ENCODE data around the gene GAN.
"Not testable (repeated sequence)": the region's sequence is repeated elsewhere in the genome, so short reads cannot be mapped to it uniquely, and the experiment has no call there.

Gene GAN

GRCh38 chr16:81401035-81401950, 86.5 kb downstream of the GAN start:
- no peak for DNase-seq

DNA sequence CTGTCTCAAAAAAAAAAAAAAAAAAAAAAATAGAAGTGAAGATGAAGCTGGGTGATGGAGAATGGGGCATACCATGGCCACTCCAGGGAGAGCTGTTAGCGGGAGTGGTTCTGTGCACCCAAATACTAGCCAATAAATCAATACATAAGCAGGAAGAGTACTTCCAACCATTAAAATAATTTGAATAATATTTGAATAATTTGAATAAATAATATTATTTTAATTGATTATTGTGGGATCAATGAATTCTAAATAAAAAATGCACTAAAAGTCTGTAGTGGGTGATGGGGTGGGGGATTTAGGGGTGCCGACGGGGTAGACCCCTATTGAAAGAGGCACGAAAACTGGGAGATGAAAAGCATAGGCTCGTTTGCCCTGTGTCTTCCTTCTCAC, 88.4 kb downstream of the GAN start:
- DNase-seq, result no peak

DNA sequence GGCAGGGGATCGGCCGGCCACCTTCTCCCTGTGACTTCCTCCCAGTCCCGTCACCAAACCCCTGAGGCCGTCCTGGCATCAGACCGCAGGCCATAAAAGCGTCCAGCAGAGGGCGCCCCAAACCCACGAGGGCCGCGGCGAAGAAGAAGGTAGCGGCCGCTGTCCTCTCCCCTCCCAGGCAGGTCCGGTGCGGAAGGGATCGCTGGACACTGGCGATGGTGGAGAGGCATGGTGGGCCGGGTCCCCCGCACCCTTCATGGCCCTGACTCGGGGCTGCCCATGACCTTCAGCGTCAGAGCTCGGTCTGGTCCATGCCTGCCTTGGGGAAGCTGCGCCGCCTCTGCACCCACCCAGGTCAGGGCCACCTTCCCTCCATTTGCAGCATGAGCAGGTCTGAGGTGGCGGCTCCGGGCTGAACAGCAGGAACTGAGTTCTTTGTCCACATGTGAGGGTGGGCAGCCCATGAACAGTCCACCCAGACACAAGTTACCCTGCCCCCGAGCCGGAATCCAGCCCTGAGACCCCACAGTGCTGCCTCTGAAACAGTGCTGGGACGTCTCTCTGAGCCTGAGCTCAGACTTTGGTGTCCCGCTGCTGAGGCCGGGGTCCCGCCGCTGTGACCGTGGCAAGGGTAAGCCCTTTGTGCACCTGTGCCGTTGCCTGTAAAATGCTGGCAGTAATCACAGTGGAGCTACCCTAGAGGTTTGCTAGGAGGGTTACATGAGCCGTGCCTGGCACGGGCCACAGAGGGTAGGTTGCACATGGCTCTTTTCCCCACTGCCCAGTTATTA, 89.0 kb downstream of the GAN start:
- peak; percentile 82 for DNase-seq

DNA sequence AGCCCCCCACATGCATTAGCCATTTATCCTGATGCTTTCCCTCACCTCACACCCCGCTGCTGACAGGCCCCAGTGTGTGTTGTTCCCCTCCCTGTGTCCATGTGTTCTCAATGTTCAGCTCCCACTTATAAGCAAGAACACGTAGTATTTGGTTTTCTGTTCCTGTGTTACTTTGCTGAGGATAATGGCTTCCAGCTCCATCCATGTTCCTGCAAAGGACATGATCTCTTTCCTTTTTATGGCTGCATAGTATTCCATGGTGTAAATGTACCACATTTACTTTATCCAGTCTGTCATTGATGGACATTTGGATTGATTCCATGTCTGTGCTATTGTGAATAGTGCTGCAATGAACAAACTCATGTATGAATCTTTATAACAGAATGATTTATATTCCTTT, 90.2 kb downstream of the GAN start:
- not testable (repeated sequence) for DNase-seq

GRCh38 chr16:81405702-81406113, 90.9 kb downstream of the GAN start:
- DNase-seq, result no peak

DNA sequence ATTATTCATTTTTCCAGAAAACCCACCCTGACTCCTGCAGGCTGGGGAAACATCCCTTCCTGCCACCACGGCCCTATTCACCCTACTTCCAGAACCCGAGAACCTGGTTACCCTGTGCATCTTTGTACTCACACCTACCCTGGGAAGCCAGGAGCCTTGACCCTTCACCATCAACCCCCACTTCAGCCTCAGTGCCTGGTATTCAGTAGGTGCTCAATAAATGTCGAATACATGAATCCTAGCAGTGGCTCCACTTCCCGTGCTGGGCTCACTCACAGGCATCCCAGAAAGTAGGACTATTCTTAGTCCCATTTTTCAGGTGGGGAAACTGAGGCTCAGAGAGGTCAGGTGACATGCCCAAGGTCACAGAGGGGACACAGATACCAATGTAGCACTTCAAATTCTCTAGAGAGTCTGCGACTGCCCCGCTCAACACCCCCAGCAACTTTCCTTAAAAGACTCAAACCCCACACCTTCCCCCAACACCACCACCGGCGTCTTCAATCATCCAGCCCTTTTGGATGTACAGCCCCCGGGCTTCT, 93.7 kb downstream of the GAN start:
- no peak for DNase-seq

- no peak for DNase-seq
Measured at GRCh38 chr16:81409016-81409556, 94.3 kb downstream of the GAN start.

GRCh38 chr16:81410643-81411293, 96.0 kb downstream of the GAN start:
- DNase-seq, result no peak

DNA sequence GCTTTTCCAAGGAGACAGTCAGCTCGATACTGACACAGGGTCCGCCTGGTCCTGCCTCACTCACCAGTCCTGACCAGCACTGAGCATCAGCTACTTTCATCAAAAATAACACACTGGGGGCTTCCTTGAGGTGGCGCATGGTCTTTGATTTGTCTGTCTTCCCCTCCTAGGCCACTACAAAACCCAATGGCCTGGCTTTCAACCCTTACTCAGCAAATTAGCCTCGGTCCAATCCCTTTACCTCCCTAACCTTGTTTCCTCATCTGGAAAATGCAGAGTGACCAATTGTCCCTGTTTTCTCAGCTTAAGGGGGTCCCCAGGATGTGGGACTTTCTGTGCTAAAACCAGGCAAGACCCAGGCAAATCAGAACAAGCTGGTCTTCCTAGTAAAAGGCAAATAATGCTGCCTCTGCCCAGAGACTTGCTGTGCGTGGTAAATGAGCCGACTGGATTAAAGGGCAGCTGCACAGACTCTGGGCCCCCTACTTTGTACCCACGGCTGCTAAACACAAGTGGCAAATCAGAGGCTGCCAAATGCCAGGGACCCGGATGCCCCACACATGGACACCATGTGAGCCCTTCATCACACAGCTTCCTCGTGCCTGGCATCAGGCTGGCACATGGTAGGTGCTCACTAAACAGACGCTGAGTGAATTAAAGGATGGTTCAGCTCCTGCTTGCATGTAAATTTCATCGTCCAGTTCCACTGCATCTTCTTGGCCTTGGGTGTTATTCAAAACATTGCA, 98.7 kb downstream of the GAN start:
- DNase-seq, result no peak

DNA sequence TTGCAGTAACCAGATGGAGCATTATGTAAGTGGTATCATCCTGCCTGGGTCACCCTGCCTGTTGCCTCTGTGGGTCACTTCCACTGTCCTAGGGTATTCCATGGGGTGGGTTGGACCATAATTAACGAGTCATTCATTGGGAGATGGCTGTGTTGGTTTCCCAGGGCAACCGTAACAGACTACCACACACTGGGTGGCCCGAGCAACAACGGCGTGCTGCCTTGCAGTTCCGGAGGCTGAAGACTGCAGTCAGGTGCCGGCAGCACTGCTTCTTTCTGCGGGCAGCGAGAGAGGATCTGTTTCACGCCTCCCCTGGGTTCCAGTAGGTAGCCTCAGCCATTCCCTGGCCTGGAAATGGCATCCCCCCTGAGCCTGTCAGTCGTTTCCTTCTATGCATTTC, 101.0 kb downstream of the GAN start:
- DNase-seq, result no peak

DNA sequence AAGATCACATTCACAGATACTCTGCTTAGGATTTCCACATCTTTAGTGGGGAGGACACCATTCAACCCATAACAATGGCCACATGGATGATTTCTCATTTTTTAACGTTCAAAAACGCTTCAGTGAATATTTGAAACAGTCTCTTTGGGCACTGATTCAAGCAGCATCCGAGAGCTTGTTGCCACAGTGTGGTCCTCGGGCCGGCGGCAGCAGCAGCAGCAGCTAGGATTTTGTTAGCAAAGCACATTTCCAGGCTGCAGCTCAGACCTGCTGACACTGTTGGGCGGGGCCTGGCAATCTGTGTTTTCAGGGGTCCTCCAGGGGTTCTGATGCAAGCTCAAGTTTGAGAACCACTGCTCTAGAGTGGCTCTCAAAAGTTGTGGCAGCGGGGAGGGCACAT, 102.0 kb downstream of the GAN start:
- no peak for DNase-seq

- DNase-seq, result no peak
Measured at GRCh38 chr16:81417210-81417609, 102.4 kb downstream of the GAN start.

GRCh38 chr16:81419806-81420205, 105.0 kb downstream of the GAN start:
- no peak for DNase-seq

- DNase-seq, result no peak
Measured at GRCh38 chr16:81421126-81421525, 106.4 kb downstream of the GAN start.

GRCh38 chr16:81421536-81421935, 106.8 kb downstream of the GAN start:
- DNase-seq, result no peak

- not testable (repeated sequence) for DNase-seq
Measured at GRCh38 chr16:81422153-81422552, 107.4 kb downstream of the GAN start.

- DNase-seq, result peak; percentile 91
Measured at GRCh38 chr16:81424771-81425170, 110.0 kb downstream of the GAN start.

GRCh38 chr16:81427219-81427618, 112.5 kb downstream of the GAN start:
- DNase-seq, result no peak

- DNase-seq, result peak; percentile 71
Measured at GRCh38 chr16:81429045-81429521, 114.3 kb downstream of the GAN start.

GRCh38 chr16:81431554-81432353, 117.0 kb downstream of the GAN start:
- DNase-seq, result peak; percentile 97

DNA sequence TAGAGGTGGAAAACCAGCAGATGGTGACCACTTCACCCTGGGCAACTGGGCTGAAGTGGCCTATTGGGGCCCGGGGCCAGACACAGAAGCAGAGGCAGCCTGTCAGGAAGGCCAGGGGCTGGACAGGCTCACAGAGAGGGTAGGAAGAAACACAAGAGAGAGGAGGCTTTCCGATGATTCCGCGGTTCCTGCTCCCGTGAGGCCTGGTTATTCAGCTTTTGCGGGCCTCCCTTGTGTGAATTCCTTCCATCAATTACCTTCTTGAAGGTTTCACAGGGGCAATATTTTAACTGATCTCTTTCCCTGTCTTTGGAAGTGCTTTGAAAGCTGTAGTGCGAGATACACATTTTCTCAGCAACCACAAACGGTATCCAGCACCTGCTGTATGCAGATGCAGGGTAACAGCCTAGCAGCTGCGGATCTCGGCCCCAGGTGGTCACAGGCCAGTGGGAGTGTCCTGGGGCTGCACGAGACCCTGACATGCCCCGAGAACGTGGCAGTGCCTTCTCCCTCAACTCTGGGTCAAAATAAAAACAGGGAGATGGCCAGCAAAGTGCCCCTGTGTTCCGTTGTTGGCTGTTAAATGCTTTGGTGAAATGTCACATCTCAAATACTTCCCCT, 118.3 kb downstream of the GAN start:
- no peak for DNase-seq
